Measurements from ENCODE around the gene CHIC2.

DNA sequence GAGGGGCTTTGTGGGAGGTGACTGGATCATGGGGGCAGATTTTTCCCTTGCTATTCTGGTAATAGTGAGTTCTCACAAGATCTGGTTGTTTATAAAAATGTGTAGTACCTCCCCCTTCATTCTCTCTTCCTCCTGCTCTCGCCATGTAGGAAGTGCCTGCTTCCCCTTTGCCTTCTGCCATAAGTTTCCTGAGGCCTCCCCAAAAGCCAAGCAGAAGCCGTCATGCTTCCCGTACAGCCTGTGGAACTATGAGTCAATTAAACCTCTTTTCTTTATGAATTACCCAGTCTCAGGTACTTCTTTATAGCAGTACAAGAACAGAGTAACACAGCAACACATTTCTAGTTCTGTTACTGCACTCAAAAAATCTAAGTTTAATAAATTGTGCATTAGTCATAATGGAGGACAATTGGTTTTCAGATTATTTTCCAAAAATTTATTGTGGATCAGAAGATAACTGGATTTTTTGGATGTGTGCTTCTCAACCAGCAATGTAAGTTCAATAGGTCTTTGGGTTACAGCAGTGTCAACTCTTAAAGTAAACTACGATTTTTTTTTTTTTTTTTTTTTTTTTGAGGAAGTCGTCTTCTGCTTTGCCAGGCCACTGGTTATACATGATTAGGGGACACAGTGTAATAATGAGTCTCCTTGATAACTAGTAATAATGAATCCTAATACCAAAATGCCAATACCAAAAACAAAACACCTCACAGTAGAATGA, 69.9 kb downstream of the CHIC2 start:
- no peak for TF ChIP-seq POLR2A (IDR thresholded peaks at IDR 0.05)
- TF ChIP-seq, protein P1, sequence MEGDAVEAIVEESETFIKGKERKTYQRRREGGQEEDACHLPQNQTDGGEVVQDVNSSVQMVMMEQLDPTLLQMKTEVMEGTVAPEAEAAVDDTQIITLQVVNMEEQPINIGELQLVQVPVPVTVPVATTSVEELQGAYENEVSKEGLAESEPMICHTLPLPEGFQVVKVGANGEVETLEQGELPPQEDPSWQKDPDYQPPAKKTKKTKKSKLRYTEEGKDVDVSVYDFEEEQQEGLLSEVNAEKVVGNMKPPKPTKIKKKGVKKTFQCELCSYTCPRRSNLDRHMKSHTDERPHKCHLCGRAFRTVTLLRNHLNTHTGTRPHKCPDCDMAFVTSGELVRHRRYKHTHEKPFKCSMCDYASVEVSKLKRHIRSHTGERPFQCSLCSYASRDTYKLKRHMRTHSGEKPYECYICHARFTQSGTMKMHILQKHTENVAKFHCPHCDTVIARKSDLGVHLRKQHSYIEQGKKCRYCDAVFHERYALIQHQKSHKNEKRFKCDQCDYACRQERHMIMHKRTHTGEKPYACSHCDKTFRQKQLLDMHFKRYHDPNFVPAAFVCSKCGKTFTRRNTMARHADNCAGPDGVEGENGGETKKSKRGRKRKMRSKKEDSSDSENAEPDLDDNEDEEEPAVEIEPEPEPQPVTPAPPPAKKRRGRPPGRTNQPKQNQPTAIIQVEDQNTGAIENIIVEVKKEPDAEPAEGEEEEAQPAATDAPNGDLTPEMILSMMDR (IDR thresholded peaks at IDR 0.05), result no peak

All from body of pancreas (tissue), 4 donors.